Brain microvascular endothelial cell (primary cell): ENCODE results near the gene HLA-DMA.
"Not testable (repeated sequence)": the region's sequence is repeated elsewhere in the genome, so short reads cannot be mapped to it uniquely, and the experiment has no call there.

Experiments
- DNase-seq: peaks from one replicate; pipeline ENCODE4 v3.0.0-alpha.2; 2020
- H3K27ac ChIP-seq: fragments of 250-450 bp; sonication (Bioruptor Pico); 2 replicates; pipeline ENCODE4 v1.5.1; 2020; ENCODE audit warnings: mild to moderate bottlenecking, moderate library complexity
- H3K27me3 ChIP-seq: fragments of 250-450 bp; sonication (Bioruptor Pico); replicated peaks from 2 replicates; pipeline ENCODE4 v1.5.1; 2020; ENCODE audit warnings: mild to moderate bottlenecking
- H3K36me3 ChIP-seq: fragments of 250-450 bp; sonication (Bioruptor Pico); replicated peaks from 2 replicates; pipeline ENCODE4 v1.5.1; 2020; ENCODE audit warnings: mild to moderate bottlenecking
- H3K4me3 ChIP-seq: 2 replicates; pipeline ENCODE4 v1.5.1; 2011; ENCODE audit warnings: low read depth, mild to moderate bottlenecking, control low read depth, low read length, moderate library complexity
- in situ Hi-C: cut with HindIII; loops from 2 replicates; pipeline ENCODE4 v1.10.0; 2017; ENCODE audit warnings: low sequenced_read_pairs, low pct_ligation_motif_present
- TF ChIP-seq, protein P1 (sequence below): IDR thresholded peaks from 2 replicates; pipeline ENCODE4 v1.5.1; 2011; ENCODE audit warnings: low read depth, mild to moderate bottlenecking, moderate library complexity, low read length, control low read depth, inconsistent platforms; ENCODE audit errors: missing control alignments

The HLA-DMA gene

DNA sequence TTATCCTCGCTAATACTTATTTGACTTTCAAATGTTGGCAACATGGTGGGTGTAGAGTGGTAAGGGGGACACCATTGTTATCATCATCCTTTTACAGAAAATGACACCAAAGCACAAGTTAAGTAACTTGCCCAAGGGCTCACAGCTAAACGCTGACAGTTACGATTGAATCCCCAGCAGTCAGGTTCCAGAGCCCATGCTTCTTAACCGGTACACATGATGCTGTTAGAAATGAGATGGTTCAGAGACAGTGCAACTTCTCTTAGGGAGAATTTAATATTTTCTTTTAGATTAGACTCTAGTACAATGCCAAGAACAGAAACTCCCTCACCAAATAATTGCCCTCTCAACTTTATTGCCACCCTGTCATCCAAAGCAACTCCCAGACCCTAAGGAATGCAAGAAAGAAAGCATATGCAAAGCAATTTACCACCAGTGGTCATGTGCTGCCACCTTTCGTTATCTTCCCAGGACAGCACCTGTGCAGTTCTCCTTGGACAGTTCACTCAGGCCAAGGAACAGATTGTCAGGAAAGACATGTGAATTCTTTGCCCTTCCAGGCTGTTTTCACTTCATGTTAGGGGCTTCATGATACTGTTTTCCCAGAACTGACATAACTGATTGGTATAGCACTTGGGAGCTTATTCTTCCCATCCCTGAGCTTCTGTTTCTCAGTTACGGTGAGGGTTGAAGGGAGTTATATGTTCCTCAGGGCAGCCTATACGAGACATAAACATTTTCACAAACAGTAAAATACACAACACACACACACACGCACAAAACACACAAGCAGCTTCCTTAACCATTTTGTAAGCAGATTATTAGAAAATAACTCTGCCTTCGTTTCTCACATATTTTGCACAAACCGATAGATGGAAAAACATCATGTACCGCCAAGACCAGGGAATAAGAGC is 5.1 kb downstream of the HLA-DMA start:
- DNase-seq, result peak; percentile 16
- in situ Hi-C loops, result no loop called here

GRCh38 chr6:32946893-32947292 is 6.0 kb downstream of the HLA-DMA start:
- H3K36me3 ChIP-seq, result no peaks in the 10 kb centered on the region
- H3K27me3 ChIP-seq, result no peaks in the 10 kb centered on the region
- in situ Hi-C loops, result no loop called here
- TF ChIP-seq, protein P1, sequence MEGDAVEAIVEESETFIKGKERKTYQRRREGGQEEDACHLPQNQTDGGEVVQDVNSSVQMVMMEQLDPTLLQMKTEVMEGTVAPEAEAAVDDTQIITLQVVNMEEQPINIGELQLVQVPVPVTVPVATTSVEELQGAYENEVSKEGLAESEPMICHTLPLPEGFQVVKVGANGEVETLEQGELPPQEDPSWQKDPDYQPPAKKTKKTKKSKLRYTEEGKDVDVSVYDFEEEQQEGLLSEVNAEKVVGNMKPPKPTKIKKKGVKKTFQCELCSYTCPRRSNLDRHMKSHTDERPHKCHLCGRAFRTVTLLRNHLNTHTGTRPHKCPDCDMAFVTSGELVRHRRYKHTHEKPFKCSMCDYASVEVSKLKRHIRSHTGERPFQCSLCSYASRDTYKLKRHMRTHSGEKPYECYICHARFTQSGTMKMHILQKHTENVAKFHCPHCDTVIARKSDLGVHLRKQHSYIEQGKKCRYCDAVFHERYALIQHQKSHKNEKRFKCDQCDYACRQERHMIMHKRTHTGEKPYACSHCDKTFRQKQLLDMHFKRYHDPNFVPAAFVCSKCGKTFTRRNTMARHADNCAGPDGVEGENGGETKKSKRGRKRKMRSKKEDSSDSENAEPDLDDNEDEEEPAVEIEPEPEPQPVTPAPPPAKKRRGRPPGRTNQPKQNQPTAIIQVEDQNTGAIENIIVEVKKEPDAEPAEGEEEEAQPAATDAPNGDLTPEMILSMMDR, result no peak
- H3K27ac ChIP-seq, result no peak overlapping the region
- H3K4me3 ChIP-seq, result no peak overlapping the region
- no peak for DNase-seq

More for the DNA sequence above, 5.1 kb downstream of the HLA-DMA start:
- Histone ChIP-seq H3K36me3 (no peaks in the 10 kb centered on the region), H3K27me3 (no peaks in the 10 kb centered on the region), H3K4me3 (no peak overlapping the region), H3K27ac (no peak overlapping the region)
- TF ChIP-seq, protein P1, result peak; percentile 62

GRCh38 chr6:32945953-32946352 is 6.9 kb downstream of the HLA-DMA start:
- Histone ChIP-seq H3K27me3 (no peaks in the 10 kb centered on the region), H3K4me3 (no peak overlapping the region), H3K36me3 (no peaks in the 10 kb centered on the region), H3K27ac (no peak overlapping the region)
- DNase-seq, result no peak
- in situ Hi-C loops, result no loop called here
- TF ChIP-seq, protein P1, result no peak

DNA sequence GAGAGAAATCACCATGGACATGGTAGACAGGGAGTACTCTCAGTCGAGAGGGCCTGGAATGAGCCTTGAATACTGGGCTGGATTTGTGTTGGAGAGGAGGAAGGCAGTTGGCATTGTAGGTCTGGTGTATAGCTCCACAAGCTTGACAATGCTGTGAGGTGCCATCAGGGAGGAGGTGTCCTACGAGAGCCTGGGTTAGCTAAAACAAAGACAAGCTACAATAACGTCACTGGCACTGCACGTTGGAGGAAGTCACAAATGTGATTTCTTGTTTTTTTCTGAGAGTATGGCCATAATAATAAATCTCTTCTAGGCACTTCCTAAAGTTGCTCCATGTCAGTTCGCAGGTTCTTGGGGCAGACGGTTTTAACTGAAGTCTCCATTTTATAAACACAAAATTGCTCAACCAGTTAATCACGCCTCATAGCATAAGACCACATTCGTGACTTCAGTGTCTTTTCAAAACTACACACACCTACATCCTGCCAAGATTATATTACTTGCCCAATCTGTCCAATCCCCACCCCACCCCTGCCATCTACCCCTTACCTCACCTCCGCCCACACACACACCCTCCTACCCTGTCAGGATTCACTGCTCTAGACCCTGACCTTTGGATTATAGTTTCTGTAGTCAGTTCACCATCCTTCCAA is 7.7 kb downstream of the HLA-DMA start:
- no peak for DNase-seq
- Histone ChIP-seq H3K27ac (no peak overlapping the region), H3K27me3 (peaks cover 4% of the 10 kb centered on the region), H3K36me3 (no peaks in the 10 kb centered on the region), H3K4me3 (no peak overlapping the region)
- in situ Hi-C loops, result no loop called here
- TF ChIP-seq, protein P1, result no peak

- DNase-seq, result no peak
- H3K4me3 ChIP-seq, result no peak overlapping the region
Measured at GRCh38 chr6:32943864-32944649, 8.8 kb downstream of the HLA-DMA start.

GRCh38 chr6:32942555-32943123 is 10.3 kb downstream of the HLA-DMA start:
- H3K4me3 ChIP-seq, H3K36me3 ChIP-seq, DNase-seq, H3K27ac ChIP-seq, in situ Hi-C loops: not testable (repeated sequence)
- peaks cover 12% of the 10 kb centered on the region for H3K27me3 ChIP-seq

More at GRCh38 chr6:32943864-32944649, 8.8 kb downstream of the HLA-DMA start:
- no peaks in the 10 kb centered on the region for H3K36me3 ChIP-seq
- peaks cover 8% of the 10 kb centered on the region for H3K27me3 ChIP-seq
- no peak overlapping the region for H3K27ac ChIP-seq
- in situ Hi-C loops, result no loop called here
- TF ChIP-seq, protein P1, result no peak
